ENCODE results near the gene HMGCR.
"Not testable (repeated sequence)": the region's sequence is repeated elsewhere in the genome, so short reads cannot be mapped to it uniquely, and the experiment has no call there.

The HMGCR gene

DNA sequence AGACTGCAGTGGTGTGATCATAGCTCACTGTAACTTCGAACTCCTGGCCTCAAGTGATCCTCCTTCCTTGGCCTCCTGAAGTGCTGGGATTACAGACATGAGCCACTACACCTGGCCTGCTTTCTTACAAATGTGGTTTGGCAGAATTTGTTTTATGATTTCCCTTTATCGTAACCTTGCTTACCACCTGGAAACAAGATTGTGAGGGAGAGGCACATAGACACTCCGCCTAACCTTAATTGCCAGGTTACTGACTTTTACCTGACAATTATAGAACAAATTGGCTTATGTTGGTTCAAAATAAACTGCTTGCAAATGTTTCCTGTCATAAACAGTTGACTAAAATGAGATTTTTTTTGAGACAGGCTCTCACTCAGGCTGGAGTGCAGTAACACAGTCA lies 26.8 kb upstream of the HMGCR start:
- H3K4me3 ChIP-seq (replicated peaks; ENCODE audit: low read depth, low read length), result no peak overlapping the region
- no peak for DNase-seq (ENCODE audit: extremely low read depth, insufficient read length)
- TF ChIP-seq, protein P1, sequence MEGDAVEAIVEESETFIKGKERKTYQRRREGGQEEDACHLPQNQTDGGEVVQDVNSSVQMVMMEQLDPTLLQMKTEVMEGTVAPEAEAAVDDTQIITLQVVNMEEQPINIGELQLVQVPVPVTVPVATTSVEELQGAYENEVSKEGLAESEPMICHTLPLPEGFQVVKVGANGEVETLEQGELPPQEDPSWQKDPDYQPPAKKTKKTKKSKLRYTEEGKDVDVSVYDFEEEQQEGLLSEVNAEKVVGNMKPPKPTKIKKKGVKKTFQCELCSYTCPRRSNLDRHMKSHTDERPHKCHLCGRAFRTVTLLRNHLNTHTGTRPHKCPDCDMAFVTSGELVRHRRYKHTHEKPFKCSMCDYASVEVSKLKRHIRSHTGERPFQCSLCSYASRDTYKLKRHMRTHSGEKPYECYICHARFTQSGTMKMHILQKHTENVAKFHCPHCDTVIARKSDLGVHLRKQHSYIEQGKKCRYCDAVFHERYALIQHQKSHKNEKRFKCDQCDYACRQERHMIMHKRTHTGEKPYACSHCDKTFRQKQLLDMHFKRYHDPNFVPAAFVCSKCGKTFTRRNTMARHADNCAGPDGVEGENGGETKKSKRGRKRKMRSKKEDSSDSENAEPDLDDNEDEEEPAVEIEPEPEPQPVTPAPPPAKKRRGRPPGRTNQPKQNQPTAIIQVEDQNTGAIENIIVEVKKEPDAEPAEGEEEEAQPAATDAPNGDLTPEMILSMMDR (IDR thresholded peaks at IDR 0.05; ENCODE audit: insufficient read depth, low read length, poor library complexity, severe bottlenecking), result no peak
- H3K36me3 ChIP-seq (ENCODE audit: control insufficient read depth, insufficient read depth, low read length), result no peaks in the 10 kb centered on the region
- H3K27me3 ChIP-seq (replicated peaks; ENCODE audit: control insufficient read depth, insufficient read depth, low read length), result no peaks in the 10 kb centered on the region

DNA sequence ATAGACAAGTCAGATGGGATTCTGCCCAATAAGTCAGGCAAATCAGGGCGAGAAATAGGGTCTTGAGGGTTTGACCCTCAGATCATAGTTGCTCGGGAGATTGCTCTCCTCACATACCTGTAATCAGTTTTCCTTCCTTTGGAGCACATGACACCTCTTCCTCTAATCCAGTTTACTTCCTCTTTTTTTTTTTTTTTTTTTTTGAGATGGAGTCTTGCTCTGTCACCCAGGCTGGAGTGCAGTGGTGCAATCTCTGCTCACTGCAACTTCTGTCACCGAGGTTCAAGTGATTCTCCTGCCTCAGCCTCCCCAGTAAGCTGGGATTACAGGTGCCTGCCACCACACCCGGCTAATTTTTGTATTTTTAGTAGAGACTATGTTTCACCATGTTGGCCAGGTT lies 17.9 kb upstream of the HMGCR start:
- H3K27me3 ChIP-seq (replicated peaks; ENCODE audit: control insufficient read depth, insufficient read depth, low read length); DNase-seq (ENCODE audit: extremely low read depth, insufficient read length); H3K36me3 ChIP-seq (ENCODE audit: control insufficient read depth, insufficient read depth, low read length); H3K4me3 ChIP-seq (replicated peaks; ENCODE audit: low read depth, low read length): not testable (repeated sequence)

DNA sequence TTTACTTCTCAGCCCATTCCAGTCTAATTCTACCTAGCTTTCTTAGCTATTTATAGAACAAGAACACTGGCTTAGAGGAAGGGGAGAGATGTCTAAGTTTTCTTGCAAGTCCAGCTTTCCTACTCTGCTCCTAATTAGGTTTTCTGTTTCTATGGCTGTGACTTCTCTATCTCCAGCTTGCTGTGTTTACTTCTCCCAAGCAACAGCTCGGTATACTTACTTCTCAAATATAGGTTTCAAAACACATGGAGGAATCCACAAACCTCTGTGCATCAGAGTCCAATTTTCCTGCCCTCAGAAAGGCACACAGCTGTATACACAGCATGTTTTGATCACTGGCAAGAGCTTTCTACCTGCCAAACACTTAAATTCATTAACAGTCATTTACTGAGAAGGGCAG lies 17.4 kb upstream of the HMGCR start:
- H3K4me3 ChIP-seq (replicated peaks; ENCODE audit: low read depth, low read length), result no peak overlapping the region
- no peaks in the 10 kb centered on the region for H3K27me3 ChIP-seq (replicated peaks; ENCODE audit: control insufficient read depth, insufficient read depth, low read length)
- TF ChIP-seq, protein P1 (IDR thresholded peaks at IDR 0.05; ENCODE audit: insufficient read depth, low read length, poor library complexity, severe bottlenecking), result no peak
- DNase-seq (ENCODE audit: extremely low read depth, insufficient read length), result no peak
- H3K36me3 ChIP-seq (ENCODE audit: control insufficient read depth, insufficient read depth, low read length), result no peaks in the 10 kb centered on the region

DNA sequence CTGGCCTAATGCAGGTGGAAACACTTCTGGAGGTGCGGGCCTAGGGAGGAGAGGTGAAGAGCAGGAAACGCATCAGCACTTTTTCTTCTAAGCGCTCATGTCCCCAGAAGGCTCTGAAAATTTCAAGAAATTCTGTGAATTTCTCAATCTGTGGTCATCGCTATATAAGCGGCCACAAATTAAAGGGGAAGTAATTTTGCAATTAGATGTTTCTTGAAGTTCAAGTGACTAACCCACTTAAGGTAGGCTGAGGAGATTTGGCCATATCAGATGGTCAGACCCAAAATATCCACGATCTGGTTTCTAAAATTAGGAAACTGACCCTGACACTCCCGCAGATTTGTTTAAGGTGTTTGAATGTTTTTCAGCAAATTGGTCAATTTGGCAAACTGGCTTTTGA lies 16.6 kb upstream of the HMGCR start:
- no peaks in the 10 kb centered on the region for H3K36me3 ChIP-seq (ENCODE audit: control insufficient read depth, insufficient read depth, low read length)
- H3K4me3 ChIP-seq (replicated peaks; ENCODE audit: low read depth, low read length), result no peak overlapping the region
- DNase-seq (ENCODE audit: extremely low read depth, insufficient read length), result no peak
- no peaks in the 10 kb centered on the region for H3K27me3 ChIP-seq (replicated peaks; ENCODE audit: control insufficient read depth, insufficient read depth, low read length)
- TF ChIP-seq, protein P1 (IDR thresholded peaks at IDR 0.05; ENCODE audit: insufficient read depth, low read length, poor library complexity, severe bottlenecking), result no peak

DNA sequence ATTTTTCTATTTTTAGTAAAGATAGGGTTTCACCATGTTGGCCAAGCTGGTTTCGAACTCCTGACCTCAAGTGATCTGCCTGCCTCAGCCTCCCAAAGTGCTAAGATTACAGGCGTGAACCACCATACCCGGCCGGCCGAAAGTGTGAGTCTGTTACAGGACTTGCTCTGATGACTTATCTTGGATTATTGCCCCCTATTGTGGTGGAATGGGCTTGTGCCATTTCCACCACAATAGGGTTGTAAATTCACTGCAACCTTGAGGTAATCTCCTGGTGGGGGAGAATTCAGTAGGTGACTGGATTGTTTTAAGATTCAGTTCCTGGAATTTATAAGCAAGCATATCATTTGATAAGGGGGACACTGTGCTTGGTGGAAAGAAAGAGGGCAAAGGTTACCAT lies 15.0 kb upstream of the HMGCR start:
- H3K36me3 ChIP-seq (ENCODE audit: control insufficient read depth, insufficient read depth, low read length), result no peaks in the 10 kb centered on the region
- no peak for DNase-seq (ENCODE audit: extremely low read depth, insufficient read length)
- H3K4me3 ChIP-seq (replicated peaks; ENCODE audit: low read depth, low read length), result no peak overlapping the region
- no peaks in the 10 kb centered on the region for H3K27me3 ChIP-seq (replicated peaks; ENCODE audit: control insufficient read depth, insufficient read depth, low read length)
- TF ChIP-seq, protein P1 (IDR thresholded peaks at IDR 0.05; ENCODE audit: insufficient read depth, low read length, poor library complexity, severe bottlenecking), result no peak

DNA sequence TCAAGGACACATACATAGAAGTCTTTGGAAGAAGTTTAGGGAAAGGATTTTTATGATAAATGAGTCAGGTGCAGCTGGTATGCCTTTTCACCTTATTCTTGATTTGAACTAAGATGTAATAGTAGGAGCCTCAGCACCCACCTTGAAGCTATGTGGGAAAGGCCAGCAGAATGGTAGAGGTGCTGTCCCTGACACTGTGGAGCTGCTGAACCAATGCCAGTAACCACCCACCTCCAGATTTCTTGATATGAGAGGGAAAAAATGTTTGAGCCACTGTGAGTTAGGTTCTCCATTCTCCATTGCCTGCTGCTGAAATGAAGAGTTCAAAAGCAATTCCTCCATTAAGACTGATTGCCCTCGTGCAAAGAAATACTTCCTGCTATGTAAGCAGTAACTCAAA lies 12.2 kb upstream of the HMGCR start:
- H3K4me3 ChIP-seq (replicated peaks; ENCODE audit: low read depth, low read length), result no peak overlapping the region
- DNase-seq (ENCODE audit: extremely low read depth, insufficient read length), result no peak
- no peaks in the 10 kb centered on the region for H3K27me3 ChIP-seq (replicated peaks; ENCODE audit: control insufficient read depth, insufficient read depth, low read length)
- no peaks in the 10 kb centered on the region for H3K36me3 ChIP-seq (ENCODE audit: control insufficient read depth, insufficient read depth, low read length)
- TF ChIP-seq, protein P1 (IDR thresholded peaks at IDR 0.05; ENCODE audit: insufficient read depth, low read length, poor library complexity, severe bottlenecking), result no peak

Measured in GM06990 (cell line).